ENCODE measurements around the gene AKR1A1. TPM values are rescaled to one million over a fixed set of nuclear protein-coding genes. Genes with fewer than 3 reads are reported as not detected.
"Not testable (repeated sequence)": the region's sequence is repeated elsewhere in the genome, so short reads cannot be mapped to it uniquely, and the experiment has no call there.

Gene AKR1A1
- polyA plus RNA-seq, 12 donors: 69.3 to 137 (median 83.9) TPM; not detected in 1

DNA sequence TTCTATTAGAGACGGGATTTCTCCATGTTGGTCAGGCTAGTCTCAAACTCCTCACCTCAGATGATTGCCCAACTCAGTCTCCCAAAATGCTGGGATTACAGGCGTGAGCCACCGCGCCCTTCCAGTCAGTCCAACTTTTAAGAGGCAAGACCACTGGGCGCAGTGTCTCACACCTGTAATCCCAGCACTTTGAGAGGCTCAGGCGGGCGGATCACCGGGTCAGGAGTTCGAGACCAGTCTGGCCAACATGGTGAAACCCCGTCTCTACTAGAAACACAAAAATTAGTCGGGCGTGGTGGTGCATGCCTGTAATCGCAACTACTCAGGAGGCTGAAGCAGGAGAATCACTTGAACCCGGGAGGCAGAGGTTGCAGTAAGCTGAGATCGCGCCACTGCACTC is 30.9 kb upstream of the AKR1A1 start:
- not testable (repeated sequence) for DNase-seq

DNA sequence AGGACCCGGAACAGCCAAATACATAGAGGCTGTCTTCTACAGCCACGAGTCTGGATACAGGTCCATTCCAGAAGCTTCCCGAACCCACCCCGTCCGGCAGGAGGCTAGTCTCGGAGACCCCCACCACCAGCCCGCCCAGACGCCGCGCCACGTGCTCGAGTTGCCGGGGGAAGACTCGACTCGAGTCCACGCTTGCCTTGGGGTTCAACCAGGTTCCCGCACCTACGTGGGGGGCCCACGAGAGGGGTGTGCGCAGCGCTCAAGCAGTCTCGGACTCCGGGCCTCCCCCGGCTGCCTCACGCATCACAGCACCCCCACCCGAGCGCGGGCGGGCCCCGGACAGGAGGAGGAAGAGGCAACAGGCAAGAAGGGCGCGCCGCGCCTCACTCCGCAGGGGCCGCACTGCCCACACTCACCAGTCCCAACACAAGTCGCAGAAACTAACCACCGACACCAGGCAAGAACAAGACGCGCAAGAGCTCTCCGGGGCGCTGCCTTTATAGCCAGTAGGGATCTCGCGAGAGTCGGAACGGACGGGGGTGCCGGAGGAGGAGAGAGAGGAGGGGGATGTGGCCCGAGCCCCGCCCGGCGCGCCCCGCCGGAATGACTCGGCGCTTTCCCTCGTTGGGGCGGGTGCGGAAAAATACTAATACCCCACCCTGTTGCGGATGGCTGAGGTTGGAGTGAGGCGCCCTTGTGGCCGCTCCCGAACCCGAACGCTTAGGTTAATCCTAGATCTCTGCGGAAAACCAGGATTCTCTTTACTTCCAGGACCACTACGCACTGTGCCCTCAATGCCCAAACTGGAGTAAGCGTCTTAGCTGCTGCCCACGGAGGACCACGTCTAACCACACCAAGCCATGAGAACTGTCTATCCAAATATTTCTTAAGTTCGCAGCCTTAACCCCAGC is 29.0 kb upstream of the AKR1A1 start, which contains the start of gene PRDX1:
Gene PRDX1 (minus strand): TSS at position 472 of the 911 bp plus-strand sequence. CDS start 2,841 bp downstream, outside the sequence.
- DNase-seq: peak; percentile 96

DNA sequence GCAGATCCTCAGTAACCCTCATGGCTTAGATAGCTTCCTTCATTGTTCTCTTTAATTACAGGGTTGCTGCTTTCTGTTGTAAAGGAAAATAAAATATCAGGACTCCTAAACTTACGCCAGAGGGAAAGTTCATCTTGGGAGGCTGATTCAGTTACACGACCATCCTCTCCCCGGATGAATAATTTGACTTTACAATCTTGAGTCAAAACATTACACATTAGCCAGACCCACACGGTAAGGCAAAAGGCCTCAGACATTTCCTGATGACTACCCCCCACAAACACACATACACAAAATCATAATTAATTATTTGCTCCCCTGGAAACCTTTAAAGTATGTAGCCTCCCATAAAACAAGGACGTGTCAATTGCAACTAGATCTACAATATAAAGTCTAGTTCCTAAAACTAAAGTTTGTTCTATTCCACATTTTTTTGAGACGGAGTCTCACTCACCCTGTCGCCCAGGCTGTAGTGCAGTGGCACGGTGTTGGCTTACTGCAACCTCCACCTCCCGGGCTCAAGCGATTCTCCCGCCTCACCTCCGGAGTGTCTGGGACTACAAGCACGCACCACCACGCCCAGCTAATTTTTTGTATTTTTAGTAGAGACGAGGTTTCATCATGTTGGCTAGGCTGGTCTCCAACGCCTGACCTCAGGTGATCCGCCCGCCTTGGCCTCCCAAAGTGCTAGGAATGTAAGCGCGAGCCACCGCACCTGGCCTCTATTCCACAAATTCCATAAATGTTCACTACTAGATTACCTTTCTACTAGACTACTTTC is 28.1 kb upstream of the AKR1A1 start:
- no peak for DNase-seq

DNA sequence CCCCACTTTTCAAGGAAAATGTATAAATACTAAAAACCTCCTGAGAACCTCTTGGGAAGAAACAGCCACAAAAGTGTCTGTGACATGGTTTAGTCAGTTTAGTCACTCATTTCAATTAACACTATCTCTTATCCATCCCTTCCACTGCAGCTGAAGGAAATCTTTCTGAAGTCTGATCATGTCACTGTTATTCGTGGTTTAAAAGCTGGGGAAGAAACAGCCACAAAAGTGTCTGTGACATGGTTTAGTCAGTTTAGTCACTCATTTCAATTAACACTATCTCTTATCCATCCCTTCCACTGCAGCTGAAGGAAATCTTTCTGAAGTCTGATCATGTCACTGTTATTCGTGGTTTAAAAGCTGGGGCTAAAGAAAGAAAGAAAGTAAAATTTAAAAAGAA is 27.1 kb upstream of the AKR1A1 start:
- DNase-seq: not testable (repeated sequence)

DNA sequence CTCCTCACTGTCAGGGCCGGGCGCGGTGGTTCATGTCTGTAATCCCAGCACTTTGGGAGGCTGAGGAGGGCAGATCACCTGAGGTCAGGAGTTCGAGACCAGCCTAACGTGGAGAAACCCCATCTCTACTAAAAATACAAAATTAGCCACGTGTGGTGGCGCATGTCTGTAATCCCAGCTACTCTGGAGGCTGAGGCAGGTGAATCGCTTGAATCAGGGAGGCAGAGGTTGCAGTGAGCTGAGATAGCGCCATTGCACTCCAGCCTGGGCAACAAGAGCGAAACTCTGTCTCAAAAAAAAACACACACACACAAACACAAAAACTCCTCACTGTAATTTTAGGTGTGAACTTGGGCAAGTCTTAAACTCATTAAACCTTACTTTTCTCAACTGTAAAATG is 26.7 kb upstream of the AKR1A1 start:
- not testable (repeated sequence) for DNase-seq

DNA sequence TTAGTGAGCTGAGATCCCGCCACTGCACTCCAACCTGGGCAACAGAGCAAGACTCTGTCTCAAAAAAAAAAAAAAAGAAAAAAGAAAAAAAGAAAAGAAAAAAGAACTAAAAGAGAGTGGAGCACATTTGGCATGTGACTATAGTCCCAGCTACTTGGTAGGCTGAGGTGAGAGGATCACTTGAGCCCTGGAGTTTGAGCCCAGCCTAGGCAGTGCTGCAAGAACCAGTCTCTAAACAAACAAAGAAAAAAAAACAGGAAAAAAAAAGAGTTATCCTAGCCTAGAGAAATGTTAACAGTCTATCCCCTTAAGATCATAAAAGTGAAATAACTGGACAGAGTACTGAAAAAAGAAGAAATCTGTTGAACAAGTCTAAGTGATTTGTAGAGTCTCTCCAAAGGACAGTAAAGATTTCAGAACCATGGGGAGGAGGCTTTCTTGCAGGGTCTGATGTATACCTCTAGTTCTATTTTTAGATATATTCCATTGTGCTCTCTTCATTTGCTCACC is 24.4 kb upstream of the AKR1A1 start:
- no peak for DNase-seq

DNA sequence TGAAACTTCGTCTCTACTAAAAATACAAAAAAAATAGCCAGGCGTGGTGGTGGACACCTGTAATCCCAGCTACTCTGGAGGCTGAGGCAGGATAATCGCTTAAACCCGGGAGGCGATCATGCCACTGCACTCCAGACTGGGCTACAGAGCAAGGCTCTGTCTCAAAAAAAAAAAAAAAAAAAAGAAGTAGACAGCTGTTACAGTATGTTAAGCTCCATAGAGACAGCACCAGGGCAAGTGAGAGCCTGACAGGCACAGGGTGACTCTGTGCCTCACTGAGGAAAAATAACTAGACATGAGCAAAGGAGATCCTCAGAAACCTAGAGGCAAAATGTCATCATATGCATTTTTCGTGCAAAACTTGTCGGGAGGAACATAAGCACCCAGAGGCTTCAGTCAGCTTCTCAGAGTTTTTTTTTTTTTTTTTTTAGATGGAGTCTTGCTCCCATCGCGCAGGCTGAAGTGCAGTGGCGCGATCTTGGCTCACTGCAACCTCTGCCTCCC is 19.9 kb upstream of the AKR1A1 start:
- DNase-seq: no peak

DNA sequence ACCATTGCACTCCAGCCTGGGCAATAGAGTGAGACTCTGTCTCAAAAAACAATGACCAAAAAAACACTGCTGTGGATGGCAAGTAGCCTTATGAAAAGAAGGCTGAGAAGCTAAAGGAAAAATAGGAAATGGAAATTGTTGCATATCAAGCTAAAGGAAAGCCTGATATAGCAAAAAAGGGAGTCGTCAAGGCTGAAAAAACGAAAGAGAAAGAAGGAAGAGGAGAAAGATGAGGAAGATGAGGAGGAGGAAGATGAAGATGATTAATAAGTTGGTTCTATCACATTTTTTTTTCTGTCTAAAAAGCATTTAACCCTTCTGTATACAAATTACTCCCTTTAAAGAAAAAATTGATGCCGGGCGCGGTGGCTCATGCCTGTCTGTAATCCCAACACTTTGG is 18.8 kb upstream of the AKR1A1 start:
- DNase-seq: no peak

DNA sequence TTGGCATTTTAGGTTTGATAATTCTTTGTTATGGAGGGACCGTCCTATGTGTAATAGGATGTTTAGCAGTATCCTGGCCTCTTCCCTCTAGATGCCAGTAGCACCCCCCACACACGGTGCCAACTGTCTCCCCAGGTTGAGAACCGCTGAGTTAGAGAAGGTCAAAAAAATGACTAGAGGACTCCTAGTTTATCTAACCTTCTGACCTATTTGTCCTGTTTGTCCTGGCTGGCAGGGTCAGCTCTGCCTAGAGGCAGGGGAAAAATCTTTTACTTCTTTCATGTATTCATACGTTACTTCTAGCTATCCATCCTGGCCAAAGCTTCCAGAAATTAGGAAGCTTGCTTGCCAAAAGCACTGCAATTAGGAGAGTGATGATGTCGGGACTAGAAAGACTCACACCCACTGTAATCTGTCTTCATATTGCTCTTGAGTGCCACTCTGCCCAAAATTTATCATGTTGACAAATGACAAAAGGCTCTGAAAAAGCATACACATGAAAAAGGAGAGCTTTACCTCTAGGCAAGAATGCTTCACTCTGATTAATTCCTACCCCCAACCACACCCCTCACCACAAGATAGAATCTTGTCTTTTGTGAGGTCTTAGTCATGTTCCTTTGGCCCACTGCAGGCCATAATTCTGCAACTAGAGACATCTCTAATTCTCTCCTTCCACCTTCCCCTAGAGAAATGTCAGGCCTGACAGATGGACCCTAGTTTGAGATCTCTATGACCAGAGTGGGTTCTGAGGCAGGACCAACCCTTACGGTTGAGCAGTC is 14.4 kb upstream of the AKR1A1 start:
- no peak for DNase-seq

DNA sequence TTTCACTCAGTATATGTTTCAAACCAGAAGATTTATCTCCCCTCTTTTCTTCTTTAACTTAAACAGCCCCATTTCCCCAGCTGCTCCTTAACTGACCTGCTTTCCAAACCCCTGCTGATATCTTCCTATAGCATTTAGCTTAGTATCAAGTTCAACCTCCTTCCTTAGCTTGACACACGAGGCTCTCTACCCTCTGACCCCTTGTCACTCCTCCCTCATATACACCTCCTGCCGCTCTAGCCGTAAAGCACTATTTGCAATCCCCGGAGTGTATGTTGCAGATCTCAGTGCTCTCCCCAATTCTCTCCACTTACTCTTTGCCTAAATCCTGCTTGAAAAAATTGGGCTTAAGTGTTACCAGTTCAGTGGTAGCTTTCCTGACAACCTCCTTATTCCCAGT is 13.7 kb upstream of the AKR1A1 start:
- no peak for DNase-seq

DNA sequence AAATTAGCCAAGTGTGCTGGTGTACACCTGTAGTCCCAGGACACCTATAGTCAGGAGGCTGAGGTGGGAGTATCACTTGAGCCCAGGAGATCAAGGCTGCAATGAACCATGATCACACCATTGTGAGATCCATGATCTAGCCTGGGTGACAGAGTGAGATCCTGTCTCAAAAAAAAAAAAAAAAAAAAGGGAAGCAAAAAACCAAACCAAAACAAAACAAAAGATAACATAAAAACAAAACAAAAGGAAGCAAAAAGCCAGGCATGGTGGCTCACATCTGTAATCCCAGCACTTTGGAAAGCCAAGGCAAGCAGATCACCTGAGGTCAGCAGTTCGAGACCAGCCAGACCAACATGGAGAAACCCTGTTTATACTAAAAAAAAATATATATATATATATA is 9.4 kb upstream of the AKR1A1 start:
- DNase-seq: no peak

DNA sequence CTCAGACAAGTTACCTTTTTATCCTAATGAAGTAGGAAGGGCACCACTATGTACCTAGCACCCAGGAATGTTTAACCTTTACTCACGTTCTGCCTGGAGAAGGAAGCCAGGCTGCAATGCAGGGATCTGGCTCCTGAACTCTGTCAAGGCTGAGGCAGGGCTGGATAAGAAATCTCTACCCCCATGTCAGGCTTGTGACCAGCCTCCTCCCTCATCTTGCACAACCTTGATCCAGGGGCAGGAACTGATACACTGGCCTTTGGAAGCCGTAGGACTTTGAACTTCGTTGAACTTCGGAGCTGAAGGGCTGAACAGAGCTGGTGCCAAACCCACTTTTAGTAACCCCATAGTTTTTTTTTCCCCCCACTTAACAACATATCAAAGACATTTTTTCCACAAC is 8.0 kb upstream of the AKR1A1 start:
- DNase-seq: no peak

DNA sequence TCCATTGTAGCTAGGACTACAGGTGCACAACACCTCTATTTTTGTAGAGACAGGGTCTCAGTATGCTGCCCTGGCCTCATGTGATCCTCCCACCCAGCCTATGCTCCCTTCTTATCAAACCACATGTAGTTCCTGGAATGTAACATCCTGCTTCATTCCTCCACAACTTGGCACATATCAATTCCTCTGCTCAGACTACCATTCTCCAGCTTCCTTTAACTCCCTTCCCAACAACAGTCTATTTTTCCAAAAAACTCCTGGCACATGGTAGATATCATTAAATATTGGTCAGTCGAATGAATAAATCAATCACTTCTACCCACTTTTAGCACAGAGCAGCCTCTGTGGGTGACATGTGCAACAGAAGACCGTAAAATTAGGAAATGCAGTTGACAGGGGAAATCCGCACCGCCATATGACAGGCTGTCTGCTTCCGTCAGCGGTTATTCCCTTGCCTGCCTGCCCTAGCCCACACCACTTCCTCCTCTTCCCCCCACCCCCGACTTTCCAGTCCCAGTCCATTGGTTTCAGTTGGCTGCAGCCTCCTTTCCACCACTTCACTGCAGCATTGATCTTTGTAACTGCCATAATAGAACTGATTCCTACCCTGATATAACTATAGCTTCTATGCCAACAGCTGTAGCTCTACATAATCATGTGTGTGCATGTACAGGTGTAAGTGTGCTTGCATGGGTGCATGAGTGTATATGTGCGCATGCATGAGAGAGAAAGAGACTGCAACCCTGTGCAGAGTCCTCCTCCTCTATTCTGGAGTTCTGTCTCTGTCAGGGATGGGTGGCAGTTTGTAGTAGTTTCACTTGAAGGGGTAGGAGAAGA is 6.8 kb upstream of the AKR1A1 start:
- peak; percentile 35 for DNase-seq

DNA sequence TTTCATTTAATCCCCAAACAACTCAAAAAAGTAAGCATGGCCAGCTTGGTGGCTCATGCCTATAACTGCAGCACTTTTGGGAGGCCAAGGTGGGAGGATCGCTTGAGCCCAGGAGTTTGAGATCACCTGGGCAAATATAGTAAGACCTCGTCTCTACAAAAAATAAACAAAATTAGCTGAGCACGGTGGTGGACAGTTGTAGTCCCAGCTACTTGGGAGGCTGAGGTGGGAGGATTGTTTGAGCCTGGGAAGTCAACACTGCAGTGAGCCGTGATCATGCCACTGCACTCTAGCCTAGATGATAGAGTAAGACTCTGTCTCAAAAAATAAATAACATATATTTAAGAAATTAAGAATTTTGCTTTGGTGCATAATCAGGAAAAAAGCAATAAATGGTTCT is 6.1 kb upstream of the AKR1A1 start:
- no peak for DNase-seq

DNA sequence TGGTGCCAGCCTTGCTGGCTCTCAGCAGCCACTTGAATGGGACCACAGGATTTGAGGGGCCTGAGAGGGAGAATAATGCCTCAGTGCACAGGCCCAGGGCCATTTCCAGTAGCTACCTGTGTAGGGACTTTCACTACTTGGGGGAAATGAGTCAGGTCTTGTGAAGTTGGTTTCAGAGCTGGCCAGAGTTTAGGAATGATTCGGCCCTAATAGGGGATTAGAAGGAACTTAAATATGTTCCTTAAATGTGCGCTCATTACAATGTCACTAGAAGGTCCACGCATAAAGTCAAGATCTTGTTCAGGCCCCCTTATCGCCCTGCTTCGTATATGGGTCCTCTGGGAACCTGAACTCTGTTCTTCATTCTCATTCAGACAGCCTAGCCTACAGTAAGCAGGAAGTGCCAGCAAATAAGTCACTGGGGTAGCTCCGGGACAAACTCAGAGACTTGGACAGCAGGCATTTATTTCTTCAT is 5.6 kb upstream of the AKR1A1 start:
- no peak for DNase-seq

DNA sequence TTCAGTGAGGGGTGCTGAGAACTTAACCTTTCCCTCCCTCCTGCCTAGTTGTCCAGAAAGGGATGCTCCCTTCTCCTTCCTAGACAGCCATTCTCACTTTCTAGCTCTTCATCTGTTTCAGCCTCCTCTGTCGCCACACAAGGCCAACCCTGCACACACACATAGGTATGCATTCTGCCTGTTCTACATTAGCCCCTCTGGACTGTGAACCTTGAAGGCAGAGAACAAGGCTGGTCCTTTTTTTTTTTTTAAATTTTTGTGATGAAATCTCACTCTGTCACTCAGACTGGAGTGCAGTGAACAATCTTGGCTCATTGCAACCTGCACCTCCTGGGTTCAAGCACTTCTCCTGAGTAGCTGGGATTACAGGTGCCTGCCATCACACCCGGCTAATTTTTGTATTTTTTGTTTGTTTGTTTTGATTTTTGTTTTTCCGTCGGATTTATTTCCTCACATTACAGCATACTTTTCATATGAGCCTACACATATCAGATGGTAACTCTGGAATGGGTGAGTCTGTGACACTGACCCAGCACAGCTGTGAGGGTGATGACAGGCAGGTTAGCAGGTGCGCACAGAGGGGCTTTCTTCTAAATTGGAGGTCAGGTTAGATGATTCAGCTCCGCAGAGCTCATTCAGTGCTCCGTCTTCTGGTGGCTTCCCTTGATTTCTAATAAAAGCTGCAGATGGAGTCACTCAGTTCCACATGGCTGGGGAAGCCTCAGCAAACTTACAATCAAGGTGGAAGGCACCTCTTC is 4.9 kb upstream of the AKR1A1 start:
- no peak for DNase-seq

DNA sequence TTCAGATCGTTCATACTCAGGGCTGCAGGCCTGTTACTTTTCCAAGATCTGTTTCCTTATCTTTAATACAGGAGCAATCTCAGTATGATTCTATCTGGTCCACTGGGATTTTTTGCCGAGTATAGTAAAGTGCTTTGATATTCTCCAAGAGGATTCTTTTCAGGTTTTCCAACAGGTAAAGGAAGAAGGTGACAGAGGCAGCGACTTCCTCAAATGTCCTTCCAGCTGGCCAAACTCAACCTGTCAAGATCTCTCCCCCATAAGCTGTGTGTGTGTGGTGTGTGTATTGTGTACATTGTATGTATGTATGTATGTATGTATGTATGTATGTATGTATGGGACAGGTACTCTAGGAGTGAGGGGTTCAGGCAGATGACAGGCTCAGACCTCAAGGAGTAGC is 1.1 kb downstream of the AKR1A1 start:
- no peak for DNase-seq

DNA sequence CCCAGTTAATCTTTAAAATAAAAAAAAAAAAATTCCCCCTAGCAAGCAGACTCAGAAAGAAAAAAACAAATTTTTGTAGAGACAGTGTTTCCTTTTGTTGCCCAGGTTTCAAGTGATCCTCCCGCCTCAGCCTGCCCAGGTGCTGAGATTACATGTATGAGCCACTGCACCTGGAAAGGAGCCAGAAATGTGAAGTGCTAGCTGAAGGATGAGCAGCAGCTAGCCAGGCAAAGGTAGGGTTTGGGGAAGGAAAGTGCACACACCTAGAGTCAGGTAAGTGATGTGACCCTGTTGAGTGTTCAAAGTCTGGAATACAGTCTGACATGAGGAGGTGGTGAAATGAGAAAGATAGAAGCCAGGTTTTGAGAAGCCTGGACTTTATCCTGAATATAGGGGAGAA is 1.7 kb downstream of the AKR1A1 start:
- no peak for DNase-seq

DNA sequence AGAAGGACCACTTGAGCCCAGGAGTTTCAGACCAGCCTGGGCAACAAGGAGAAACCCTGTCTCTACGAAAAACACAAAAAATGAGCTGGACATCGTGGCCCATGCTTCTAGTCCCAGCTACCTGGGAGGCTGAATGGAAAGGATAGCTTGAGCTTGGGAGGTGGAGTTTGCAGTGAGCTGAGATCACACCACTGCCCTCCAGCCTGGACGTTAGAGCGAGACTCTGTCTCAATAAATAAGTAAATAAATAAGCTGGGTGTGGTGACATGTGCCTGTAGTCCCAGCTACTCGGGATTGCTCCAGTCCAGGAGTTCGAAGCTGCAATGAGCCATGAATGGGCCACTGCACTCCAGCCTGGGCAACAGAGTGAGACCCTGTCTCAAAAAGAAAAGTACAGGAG is 3.6 kb downstream of the AKR1A1 start:
- no peak for DNase-seq

DNA sequence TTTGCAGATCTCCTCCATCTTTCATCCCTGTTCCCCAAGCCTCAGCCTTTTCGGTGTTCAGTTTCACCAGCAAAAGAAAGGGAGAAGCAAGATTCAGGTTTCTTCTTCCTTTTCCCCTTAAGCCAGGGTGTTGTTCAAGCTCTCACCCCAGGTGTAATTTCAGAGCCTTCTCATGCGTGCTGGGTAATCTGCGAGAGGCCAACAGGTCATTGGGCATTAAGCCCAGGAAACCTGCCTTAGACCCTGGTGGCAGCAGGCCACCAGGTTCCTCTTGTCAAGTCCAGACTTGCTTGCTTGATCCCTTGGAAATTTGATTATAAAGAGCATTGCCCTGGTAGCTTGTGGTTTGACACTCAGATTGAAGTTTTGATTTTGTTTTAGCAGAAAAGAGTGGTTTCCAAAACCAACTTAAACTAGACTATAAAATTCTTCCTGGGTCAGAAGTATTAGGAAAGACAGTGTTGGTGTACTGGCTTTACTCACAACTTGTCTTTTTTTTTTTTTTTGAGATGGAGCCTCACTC is 6.9 kb downstream of the AKR1A1 start:
- no peak for DNase-seq

All from muscle of arm (tissue), 12 donors.